ENCODE measurements around the gene PSMD5.

GRCh38 chr9:120877276-120878034 lies 34.7 kb upstream of the PSMD5 start:
- TF ChIP-seq EP300 (IDR thresholded peaks at IDR 0.05) (no peak), CTCF (IDR thresholded peaks at IDR 0.05) (no peak), POLR2A (IDR thresholded peaks at IDR 0.05) (no peak), POLR2AphosphoS5 (IDR thresholded peaks at IDR 0.05) (peak in 1 of 3 donors; percentile 62)
